GM12878 (cell line): ENCODE results near the gene TMEM161A. TPM values are rescaled to one million over a fixed set of nuclear protein-coding genes. Genes with fewer than 3 reads are reported as not detected.

Experiments
- ATAC-seq: fragments of 200-7000 bp; cut with Tn5 transposase; 3 replicates; pipeline ENCODE4 v1.9.1; 2020; ENCODE audit warnings: mild to moderate bottlenecking, moderate library complexity
- BruUV-seq: library from RNA; stranded (reverse); fragments of 400-500 nt; replicated peaks from 2 replicates; lab custom pipeline; 2021; lab: Mats Ljungman, UMichigan
- CTCF ChIA-PET: fragments of 300-600 bp; sonication (Branson Sonifier 250); formaldehyde crosslinking; extraction: SDS; loops from one replicate; lab custom pipeline; 2021; ENCODE audit warnings: inconsistent platforms; lab: Yijun Ruan, JAX
- POLR2A ChIA-PET: fragments of 350-600 bp; formaldehyde crosslinking; extraction: SDS; loops from one replicate; lab custom pipeline; 2021; ENCODE audit warnings: inconsistent platforms; lab: Charles Lee
- RAD21 ChIA-PET: fragments of 300-600 bp; sonication (Branson Sonifier 250); formaldehyde crosslinking; loops from one replicate; lab custom pipeline; 2023; ENCODE audit warnings: antibody characterized with exemption; ENCODE audit not compliant: unreplicated experiment; lab: Charles Lee
- SMC1A ChIA-PET: fragments of 300-600 bp; sonication (Branson Sonifier 250); formaldehyde crosslinking; loops from one replicate; lab custom pipeline; 2023; ENCODE audit not compliant: unreplicated experiment, uncharacterized antibody; lab: Charles Lee
- DNase-seq: peaks from one replicate; pipeline ENCODE4 v3.0.0-alpha.2; 2011; ENCODE audit warnings: low read depth, low spot score
- FAIRE-seq: peaks from 3 replicates; lab custom pipeline; 2011; peaks lifted over from hg19 to GRCh38; lab: Jason Lieb, UNC
- H2AFZ ChIP-seq: 2 replicates; pipeline ENCODE4 v1.6.0; 2011; ENCODE audit warnings: low read depth, low read length, control low read depth; ENCODE audit not compliant: control insufficient read depth
- H3K27ac ChIP-seq: 2 replicates; pipeline ENCODE4 v1.5.1; 2011; ENCODE audit warnings: control low read depth; ENCODE audit not compliant: control insufficient read depth, insufficient read depth
- H3K27me3 ChIP-seq, 2 experiments: replicated peaks in 1 of 2; 2 replicates each; pipeline versions ENCODE4 v1.6.0 to v1.6.1; 2011; ENCODE audit warnings: low read length in 1 of 2; ENCODE audit not compliant: control insufficient read depth in 2 of 2, insufficient read depth in 2 of 2
- H3K36me3 ChIP-seq, 2 experiments: 2 replicates each; pipeline ENCODE4 v1.5.1; 2011; ENCODE audit warnings: low read length in 1 of 2; ENCODE audit not compliant: control insufficient read depth in 2 of 2, insufficient read depth in 2 of 2
- H3K4me1 ChIP-seq: 2 replicates; pipeline ENCODE4 v1.6.1; 2011; ENCODE audit warnings: mild to moderate bottlenecking, low read length, moderate library complexity, mixed read lengths; ENCODE audit not compliant: control insufficient read depth, insufficient read depth
- H3K4me2 ChIP-seq: 2 replicates; pipeline ENCODE4 v1.6.0; 2011; ENCODE audit warnings: control low read depth; ENCODE audit not compliant: control insufficient read depth, insufficient read depth
- H3K4me3 ChIP-seq: fragments of 200-600 bp; sonication (generic); 2 replicates; pipeline ENCODE4 v1.5.1; 2016
- H3K79me2 ChIP-seq: 2 replicates; pipeline ENCODE4 v1.6.0; 2011; ENCODE audit warnings: low read length; ENCODE audit not compliant: control insufficient read depth, insufficient read depth
- H3K9ac ChIP-seq: 2 replicates; pipeline ENCODE4 v1.8.0; 2011; ENCODE audit warnings: low read length, control low read depth, mixed read lengths; ENCODE audit not compliant: control insufficient read depth, insufficient read depth
- H3K9me3 ChIP-seq: replicated peaks from 3 replicates; pipeline ENCODE4 v1.5.1; 2011; ENCODE audit warnings: mild to moderate bottlenecking, low read length; ENCODE audit not compliant: control insufficient read depth, insufficient read depth
- H4K20me1 ChIP-seq: 2 replicates; pipeline ENCODE4 v1.6.0; 2011; ENCODE audit not compliant: control insufficient read depth, insufficient read depth
- ASH2L ChIP-seq: fragments of 300-600, 200-600 bp; sonication (generic); IDR thresholded peaks from 2 replicates; pipeline ENCODE4 v1.6.1; 2017; ENCODE audit warnings: low read depth, mild to moderate bottlenecking, borderline replicate concordance
- CHD2 ChIP-seq: IDR thresholded peaks from 2 replicates; pipeline ENCODE4 v1.6.1; 2011; ENCODE audit warnings: low read depth, low read length, improper control_type of control experiment, borderline replicate concordance
- CREB1 ChIP-seq: IDR thresholded peaks from 2 replicates; pipeline ENCODE4 v1.6.1; 2012; ENCODE audit warnings: low read depth, mild to moderate bottlenecking, inconsistent platforms
- CUX1 ChIP-seq: IDR thresholded peaks from 2 replicates; pipeline ENCODE4 v1.6.1; 2012; ENCODE audit warnings: improper control_type of control experiment, low read depth, low read length; ENCODE audit not compliant: insufficient replicate concordance
- ESRRA ChIP-seq: IDR thresholded peaks from 2 replicates; pipeline ENCODE4 v1.6.1; 2012; ENCODE audit warnings: mild to moderate bottlenecking, low read length, improper control_type of control experiment
- GATAD2B ChIP-seq: fragments of 450-650 bp; conservative IDR thresholded peaks from 2 replicates; pipeline ENCODE4 v1.6.1; 2017; ENCODE audit warnings: low read depth, mild to moderate bottlenecking, moderate library complexity
- HDGF ChIP-seq: fragments of 450-650 bp; IDR thresholded peaks from 2 replicates; pipeline ENCODE4 v1.6.1; 2016; ENCODE audit warnings: antibody characterized with exemption
- NFYA ChIP-seq: IDR thresholded peaks from 2 replicates; pipeline ENCODE4 v1.6.1; 2011; ENCODE audit warnings: low read depth, mild to moderate bottlenecking, low read length, improper control_type of control experiment, borderline replicate concordance
- NFYB ChIP-seq: IDR thresholded peaks from 2 replicates; pipeline ENCODE4 v1.6.1; 2011; ENCODE audit warnings: low read depth, mild to moderate bottlenecking, low read length, improper control_type of control experiment, moderate library complexity; ENCODE audit not compliant: insufficient read depth
- POLR2A ChIP-seq: IDR thresholded peaks from 2 replicates; pipeline ENCODE4 v1.6.1; 2011; ENCODE audit warnings: low read depth, mild to moderate bottlenecking, low read length
- POU2F2 ChIP-seq: IDR thresholded peaks from 3 replicates; pipeline ENCODE4 v1.6.1; 2011; ENCODE audit warnings: low read depth, mild to moderate bottlenecking, low read length, borderline replicate concordance
- RBBP5 ChIP-seq: fragments of 200-600 bp; sonication (generic); conservative IDR thresholded peaks from 2 replicates; pipeline ENCODE4 v1.6.1; 2016
- RFX5 ChIP-seq: IDR thresholded peaks from 2 replicates; pipeline ENCODE4 v1.6.1; 2011; ENCODE audit warnings: low read depth, low read length, improper control_type of control experiment
- SIX5 ChIP-seq: IDR thresholded peaks from 2 replicates; pipeline ENCODE4 v1.6.1; 2011; ENCODE audit warnings: mild to moderate bottlenecking, low read depth, low read length, moderate library complexity; ENCODE audit not compliant: severe bottlenecking
- STAT3 ChIP-seq: IDR thresholded peaks from 2 replicates; pipeline ENCODE4 v1.6.1; 2011; ENCODE audit warnings: low read depth, low read length, improper control_type of control experiment
- TARDBP ChIP-seq: IDR thresholded peaks from 2 replicates; pipeline ENCODE4 v1.6.1; 2016; ENCODE audit warnings: borderline replicate concordance
- YBX1 ChIP-seq: fragments of 450-650 bp; IDR thresholded peaks from 2 replicates; pipeline ENCODE4 v1.6.1; 2016; ENCODE audit warnings: antibody characterized with exemption
- YY1 ChIP-seq: IDR thresholded peaks from 2 replicates; pipeline ENCODE4 v1.6.1; 2011; ENCODE audit warnings: low read depth, mild to moderate bottlenecking, low read length
- ZBED1 ChIP-seq: IDR thresholded peaks from 2 replicates; pipeline ENCODE4 v1.6.1; 2016; ENCODE audit warnings: borderline replicate concordance
- ZNF217 ChIP-seq: fragments of 450-650 bp; IDR thresholded peaks from 2 replicates; pipeline ENCODE4 v1.6.1; 2017; ENCODE audit warnings: antibody characterized with exemption, mild to moderate bottlenecking
- WGBS: methylation state at CpG from one replicate; pipeline ENCODE4 v1.1.6; 2016; ENCODE audit warnings: low lambda C conversion rate; ENCODE audit not compliant: insufficient replicate concordance, insufficient coverage; ENCODE audit errors: missing lambda C conversion rate; 5-methylcytosine and 5-hydroxymethylcytosine counted together
- in situ Hi-C: fragments of 300-500 bp; cut with MboI; formaldehyde crosslinking; loops from 9 replicates; pipeline ENCODE4 v1.14.3; 2018; ENCODE audit warnings: mixed read lengths
- intact Hi-C: fragments of 100-400 bp; cut with micrococcal nuclease; formaldehyde crosslinking; loops from one replicate; pipeline ENCODE4 v1.14.2; 2022; ENCODE audit not compliant: unreplicated experiment
- polyA plus RNA-seq, 11 experiments: library from polyadenylated mRNA; depleted of rRNA in 4 of 11; unstranded in 6 of 11; stranded (reverse) in 5 of 11; fragments of >200 nt; fragmentation: Nextera tagmentation in 4 of 11; fragmentation: Illumina TruSeq in 1 of 11; extraction: Ambion mirVana in 4 of 11; extraction: Trizol in 1 of 11; gene quantifications; 1 replicate in 1 of 11; 2 replicates in 10 of 11; pipeline versions ENCODE4 v1.2.1 to v1.2.3, GENCODE V29; 2011 to 2016; ENCODE audit warnings: inconsistent platforms in 2 of 11, missing spikeins in 2 of 11, low read depth in 1 of 11
- total RNA-seq, 4 experiments: library from RNA; depleted of rRNA in 3 of 4; stranded (reverse); fragments of >200 nt in 3 of 4; fragmentation: Illumina TruSeq in 1 of 4; extraction: Trizol in 1 of 4; gene quantifications; 2 replicates each; pipeline versions ENCODE4 v1.2.1 to v1.2.3, GENCODE V29; 2013 to 2021

Gene TMEM161A
- total and polyA plus RNA-seq, 10 of the 15 experiments (the other 5 are each of a cell fraction or from before 2014, with no cell fraction given): 1.1 to 37.1 (median 19.0) TPM

- ChIA-PET POLR2A (no interaction called here), CTCF (no interaction called here), SMC1A (interaction anchor here (0.6 kb wide), 1 partner anchor 41 kb away, joined by 3 read pairs; no protein-coding TSS in a partner anchor), RAD21 (no interaction called here)
- no peaks in the 10 kb centered on the region for H3K9me3 ChIP-seq
- DNase-seq (no peak), FAIRE-seq (no peak), ATAC-seq (no peak)
- 0 out of 2 replicates have a peak, but pooled peaks cover 3% of the 10 kb centered on the region for H4K20me1 ChIP-seq
- intact Hi-C loops (no loop called here), in situ Hi-C loops (no loop called here)
- no peak overlapping the region for H3K9ac ChIP-seq
- H2AFZ ChIP-seq: no peak overlapping the region
- H3K36me3 ChIP-seq: no peaks in the 10 kb centered on the region; a peak in 2 of 4 replicates
- BruUV-seq: no TSS peak
- TF ChIP-seq NFYB: no peak
- TF ChIP-seq ZNF217: no peak
- TF ChIP-seq TARDBP: no peak
- no peak for TF ChIP-seq ZBED1
- TF ChIP-seq GATAD2B: no peak
- TF ChIP-seq YBX1: no peak
- TF ChIP-seq ESRRA: no peak
- TF ChIP-seq RFX5: no peak
- no peak for TF ChIP-seq POU2F2
- TF ChIP-seq ASH2L: no peak
- TF ChIP-seq SIX5: no peak
- TF ChIP-seq NFYA: no peak
- TF ChIP-seq CREB1: no peak
- TF ChIP-seq CHD2: no peak
- no peak for TF ChIP-seq CUX1
- TF ChIP-seq RBBP5: no peak
- TF ChIP-seq STAT3: no peak
- no peak for TF ChIP-seq YY1
- no peak for TF ChIP-seq HDGF
- no peak for TF ChIP-seq POLR2A
- no peak overlapping the region for H3K4me2 ChIP-seq
- no peaks in the 10 kb centered on the region for H3K79me2 ChIP-seq
- no peaks in the 10 kb centered on the region for H3K4me1 ChIP-seq
- WGBS: 98% methylated on average over 7 of the region's 7 CpGs
- no peaks in the 10 kb centered on the region for H3K27me3 ChIP-seq
- H3K27ac ChIP-seq: no peak overlapping the region
- H3K4me3 ChIP-seq: no peak overlapping the region
Observed at GRCh38 chr19:19094513-19094912, 43.8 kb downstream of the TMEM161A start.
